HEK293T (cell line): ENCODE data around the gene FRRS1.

ENCODE experiments used
- CTCF ChIA-PET: fragments of 350-600 bp; formaldehyde crosslinking; extraction: SDS; loops from one replicate; lab custom pipeline; 2021; ENCODE audit warnings: antibody characterized with exemption, inconsistent platforms; lab: Yijun Ruan, JAX
- POLR2A ChIA-PET: fragments of 350-600 bp; formaldehyde crosslinking; extraction: SDS; loops from one replicate; lab custom pipeline; 2020; ENCODE audit warnings: antibody characterized with exemption, inconsistent platforms; lab: Yijun Ruan, JAX
- DNase-seq: peaks from one replicate; pipeline ENCODE4 v3.0.0; 2012; ENCODE audit warnings: mixed read lengths; ENCODE audit errors: extremely low spot score
- ARNT ChIP-seq: fragments of 450-650 bp; IDR thresholded peaks from 2 replicates; pipeline ENCODE4 v1.6.1; 2017; ENCODE audit warnings: mild to moderate bottlenecking
- BHLHE40 ChIP-seq: fragments of 450-650 bp; IDR thresholded peaks from 2 replicates; pipeline ENCODE4 v1.6.1; 2016; ENCODE audit warnings: mild to moderate bottlenecking, moderate library complexity, borderline replicate concordance
- CTBP1 ChIP-seq: fragments of 450-650 bp; IDR thresholded peaks from 2 replicates; pipeline ENCODE4 v1.6.1; 2016; ENCODE audit warnings: borderline replicate concordance
- ELF4 ChIP-seq: fragments of 450-650 bp; IDR thresholded peaks from 2 replicates; pipeline ENCODE4 v1.6.1; 2017; ENCODE audit warnings: antibody characterized with exemption
- FOXA1 ChIP-seq: fragments of 450-650 bp; IDR thresholded peaks from 2 replicates; pipeline ENCODE4 v1.6.1; 2016; ENCODE audit warnings: mild to moderate bottlenecking
- FOXK2 ChIP-seq: fragments of 450-650 bp; IDR thresholded peaks from 2 replicates; pipeline ENCODE4 v1.6.1; 2016; ENCODE audit warnings: mild to moderate bottlenecking
- FOXM1 ChIP-seq: fragments of 450-650 bp; IDR thresholded peaks from 2 replicates; pipeline ENCODE4 v1.6.1; 2017; ENCODE audit warnings: mild to moderate bottlenecking, borderline replicate concordance
- HDGF ChIP-seq: fragments of 450-650 bp; IDR thresholded peaks from 2 replicates; pipeline ENCODE4 v1.6.1; 2017; ENCODE audit warnings: antibody characterized with exemption, borderline replicate concordance
- L3MBTL2 ChIP-seq: fragments of 450-650 bp; conservative IDR thresholded peaks from 2 replicates; pipeline ENCODE4 v1.6.1; 2016; ENCODE audit warnings: mild to moderate bottlenecking
- LEF1 ChIP-seq: fragments of 450-650 bp; IDR thresholded peaks from 2 replicates; pipeline ENCODE4 v1.6.1; 2017; ENCODE audit warnings: mild to moderate bottlenecking, borderline replicate concordance
- NFRKB ChIP-seq: fragments of 450-650 bp; IDR thresholded peaks from 2 replicates; pipeline ENCODE4 v1.6.1; 2016; ENCODE audit warnings: mild to moderate bottlenecking, moderate library complexity
- PKNOX1 ChIP-seq: fragments of 450-650 bp; IDR thresholded peaks from 2 replicates; pipeline ENCODE4 v1.6.1; 2016
- SP1 ChIP-seq: fragments of 450-650 bp; IDR thresholded peaks from 2 replicates; pipeline ENCODE4 v1.6.1; 2017
- SUZ12 ChIP-seq: fragments of 450-650 bp; IDR thresholded peaks from 2 replicates; pipeline ENCODE4 v1.6.1; 2016; ENCODE audit warnings: mild to moderate bottlenecking
- TARDBP ChIP-seq: fragments of 450-650 bp; IDR thresholded peaks from 2 replicates; pipeline ENCODE4 v1.6.1; 2016
- ZNF384 ChIP-seq: fragments of 450-650 bp; IDR thresholded peaks from 2 replicates; pipeline ENCODE4 v1.6.1; 2016

The FRRS1 gene

DNA sequence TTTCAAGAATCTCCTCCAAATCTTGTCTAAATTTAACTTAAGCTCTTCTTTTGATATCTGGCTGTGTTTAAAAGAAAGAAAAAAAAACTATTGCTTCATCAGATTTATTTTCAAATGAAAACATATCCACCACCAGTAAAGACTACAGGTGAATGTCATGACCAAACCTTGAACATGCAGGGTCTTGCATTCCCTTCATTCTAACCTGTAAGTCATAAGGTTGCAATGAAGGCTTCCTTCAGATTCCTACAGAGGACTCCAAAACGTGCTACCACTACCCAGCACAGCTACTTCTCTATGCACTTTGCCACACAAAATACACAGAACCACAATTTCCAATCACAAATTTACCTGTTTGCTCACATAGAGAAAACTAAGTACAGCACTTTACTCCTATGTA, 26.3 kb downstream of the FRRS1 start:
- CTCF ChIA-PET = interaction anchor here (0.7 kb wide), 1 partner anchor 18 kb away, joined by 4 read pairs; no protein-coding TSS in a partner anchor
- TF ChIP-seq ELF4 (no peak), BHLHE40 (no peak), CTBP1 (no peak), FOXA1 (no peak), NFRKB (no peak), LEF1 (no peak), ZNF384 (no peak), FOXK2 (no peak), ARNT (no peak), FOXM1 (no peak), PKNOX1 (no peak), HDGF (no peak), SUZ12 (no peak), SP1 (no peak), TARDBP (no peak), L3MBTL2 (no peak)
- POLR2A ChIA-PET = no interaction called here
- DNase-seq = no peak

GRCh38 chr1:99738858-99739465, 27.5 kb downstream of the FRRS1 start:
- no peak for DNase-seq
- ChIA-PET POLR2A (no interaction called here), CTCF (interaction anchor here (0.7 kb wide), 2 partner anchors 32 to 320 kb away, joined by 4 to 6 read pairs; no protein-coding TSS in a partner anchor)
- TF ChIP-seq FOXA1 (no peak), HDGF (no peak), CTBP1 (no peak), FOXM1 (no peak), ELF4 (no peak), TARDBP (no peak), ARNT (no peak), L3MBTL2 (no peak)

- CTCF ChIA-PET = no interaction called here
- TF ChIP-seq ZNF384 = no peak
- TF ChIP-seq SP1 = no peak
- TF ChIP-seq ELF4 = no peak
- no peak for TF ChIP-seq BHLHE40
- no peak for TF ChIP-seq FOXA1
- TF ChIP-seq HDGF = no peak
- no peak for TF ChIP-seq FOXK2
- no peak for TF ChIP-seq CTBP1
- no peak for TF ChIP-seq L3MBTL2
- no peak for TF ChIP-seq TARDBP
- TF ChIP-seq FOXM1 = no peak
- TF ChIP-seq PKNOX1 = no peak
- POLR2A ChIA-PET = no interaction called here
- peak; percentile 72 for DNase-seq
Measured at GRCh38 chr1:99737016-99737415, 29.4 kb downstream of the FRRS1 start.

DNA sequence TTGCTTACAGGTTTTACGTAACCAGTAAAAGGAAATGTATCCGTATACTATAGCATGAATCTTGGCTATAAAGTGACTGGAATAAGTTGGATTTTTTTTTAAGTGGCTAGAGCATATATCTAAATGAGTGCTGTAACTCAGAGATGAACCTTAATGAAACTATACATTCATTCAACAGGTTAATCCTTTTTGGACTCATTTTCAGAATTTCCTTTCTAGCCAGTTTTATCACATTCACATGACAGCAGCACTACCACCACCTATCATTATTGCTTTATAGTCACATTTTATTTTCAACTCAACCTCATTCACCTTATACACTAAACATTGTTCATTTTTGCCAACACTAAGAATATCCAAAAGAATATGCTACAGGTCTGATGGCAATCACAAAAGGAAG, 30.6 kb downstream of the FRRS1 start:
- no peak for DNase-seq
- CTCF ChIA-PET = no interaction called here
- POLR2A ChIA-PET = no interaction called here
- TF ChIP-seq FOXA1 = no peak
- TF ChIP-seq BHLHE40 = no peak
- no peak for TF ChIP-seq SP1
- no peak for TF ChIP-seq HDGF
- no peak for TF ChIP-seq CTBP1
- no peak for TF ChIP-seq LEF1
- no peak for TF ChIP-seq L3MBTL2
- TF ChIP-seq ELF4 = no peak
- no peak for TF ChIP-seq ARNT
- TF ChIP-seq NFRKB = no peak
- TF ChIP-seq PKNOX1 = no peak
- TF ChIP-seq FOXM1 = no peak
- TF ChIP-seq TARDBP = no peak
- TF ChIP-seq SUZ12 = no peak
- no peak for TF ChIP-seq ZNF384
- TF ChIP-seq FOXK2 = no peak

DNA sequence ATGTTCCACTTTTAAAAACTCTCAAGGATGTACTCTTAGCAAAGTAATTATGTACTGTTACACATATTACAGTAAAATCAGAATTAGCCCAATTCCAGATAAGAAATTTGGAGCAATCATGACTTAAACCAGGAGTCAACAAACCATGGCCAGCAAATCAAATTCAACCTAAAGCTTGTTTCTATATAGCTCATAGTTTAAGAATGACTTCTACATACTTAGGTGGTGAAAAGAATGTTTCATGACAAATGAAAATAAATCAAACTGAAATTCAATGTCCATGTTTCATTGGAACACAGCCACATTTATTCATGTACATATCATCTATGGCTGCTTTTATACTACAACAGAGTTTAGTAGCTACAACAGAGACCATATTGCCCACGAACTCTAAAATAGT, 35.1 kb downstream of the FRRS1 start:
- ChIA-PET POLR2A (no interaction called here), CTCF (interaction anchor here (0.5 kb wide), 1 partner anchor 13 kb away, joined by 6 read pairs; no protein-coding TSS in a partner anchor)
- TF ChIP-seq ELF4 (no peak), TARDBP (no peak), SP1 (no peak), LEF1 (no peak), FOXM1 (no peak), SUZ12 (no peak), ZNF384 (no peak), HDGF (no peak), FOXK2 (no peak), PKNOX1 (no peak), FOXA1 (no peak), CTBP1 (no peak), ARNT (no peak), BHLHE40 (no peak), NFRKB (no peak), L3MBTL2 (no peak)
- DNase-seq = no peak
